IMR-90 (cell line): ENCODE results near the gene EFEMP1. TPM values are rescaled to one million over a fixed set of nuclear protein-coding genes. Genes with fewer than 3 reads are reported as not detected.

Source experiments
- ATAC-seq: fragments of 200-7000 bp; cut with Tn5 transposase; 2 replicates; pipeline ENCODE4 v1.9.1; 2020; ENCODE audit warnings: low read depth, mild to moderate bottlenecking, moderate library complexity
- BruUV-seq: library from RNA; stranded (reverse); fragments of 400-500 nt; replicated peaks from 2 replicates; lab custom pipeline; 2021; lab: Mats Ljungman, UMichigan
- CTCF ChIA-PET: fragments of 300-600 bp; formaldehyde crosslinking; extraction: SDS; loops from one replicate; lab custom pipeline; 2021; ENCODE audit warnings: antibody characterized with exemption; lab: Yijun Ruan, JAX
- POLR2A ChIA-PET: fragments of 300-600 bp; sonication (Branson Sonifier 250); formaldehyde crosslinking; loops from one replicate; lab custom pipeline; 2022; ENCODE audit warnings: antibody characterized with exemption; ENCODE audit not compliant: unreplicated experiment; lab: Charles Lee
- DNase-seq: peaks from one replicate; pipeline ENCODE4 v3.0.0; 2013
- H2AFZ ChIP-seq: replicated peaks from 2 replicates; pipeline ENCODE3; 2013; ENCODE audit warnings: low read length, mild to moderate bottlenecking; ENCODE audit not compliant: poor library complexity
- H2AK5ac ChIP-seq: 2 replicates; pipeline ENCODE4 v1.6.1; 2013; ENCODE audit warnings: low read depth, low read length, inconsistent platforms
- H2AK9ac ChIP-seq: replicated peaks from 2 replicates; pipeline ENCODE3; 2013; ENCODE audit warnings: mild to moderate bottlenecking, low read depth, low read length, moderate library complexity; ENCODE audit not compliant: poor library complexity
- H2BK120ac ChIP-seq: 2 replicates; pipeline ENCODE4 v1.6.1; 2013; ENCODE audit warnings: low read depth, low read length, inconsistent platforms
- H2BK15ac ChIP-seq: 3 replicates; pipeline ENCODE4 v1.6.1; 2013; ENCODE audit warnings: low read depth, low read length, inconsistent platforms
- H2BK20ac ChIP-seq: 2 replicates; pipeline ENCODE4 v1.6.1; 2013; ENCODE audit warnings: low read depth, mild to moderate bottlenecking, inconsistent platforms, low read length, moderate library complexity
- H2BK5ac ChIP-seq: 2 replicates; pipeline ENCODE4 v1.6.1; 2013; ENCODE audit warnings: mild to moderate bottlenecking, low read depth, low read length, inconsistent platforms; ENCODE audit not compliant: poor library complexity, severe bottlenecking
- H3K14ac ChIP-seq: replicated peaks from 2 replicates; pipeline ENCODE4 v1.6.1; 2013; ENCODE audit warnings: low read depth, low read length, inconsistent platforms
- H3K18ac ChIP-seq: 2 replicates; pipeline ENCODE4 v1.6.1; 2013; ENCODE audit warnings: low read depth, low read length, control low read depth
- H3K23ac ChIP-seq: 2 replicates; pipeline ENCODE4 v1.6.1; 2013; ENCODE audit warnings: low read depth, low read length, inconsistent platforms
- H3K27ac ChIP-seq: 2 replicates; pipeline ENCODE4 v1.5.1; 2013; ENCODE audit warnings: mild to moderate bottlenecking, control low read depth, low read length; ENCODE audit not compliant: insufficient read depth
- H3K27me3 ChIP-seq: 2 replicates; pipeline ENCODE4 v1.6.1; 2013; ENCODE audit warnings: low read length; ENCODE audit not compliant: control insufficient read depth, insufficient read depth
- H3K36me3 ChIP-seq: 2 replicates; pipeline ENCODE4 v1.6.1; 2013; ENCODE audit warnings: low read length, mixed read lengths; ENCODE audit not compliant: control insufficient read depth, insufficient read depth
- H3K4ac ChIP-seq: 2 replicates; pipeline ENCODE4 v1.6.1; 2013; ENCODE audit warnings: low read depth, low read length, inconsistent platforms
- H3K4me1 ChIP-seq: 2 replicates; pipeline ENCODE4 v1.6.1; 2013; ENCODE audit warnings: low read length, mixed read lengths; ENCODE audit not compliant: control insufficient read depth, insufficient read depth
- H3K4me2 ChIP-seq: 2 replicates; pipeline ENCODE4 v1.6.1; 2013; ENCODE audit warnings: low read depth, mild to moderate bottlenecking, control low read depth, low read length, moderate library complexity
- H3K4me3 ChIP-seq: 2 replicates; pipeline ENCODE4 v1.5.1; 2013; ENCODE audit warnings: low read depth, mild to moderate bottlenecking, control low read depth, low read length, moderate library complexity; ENCODE audit not compliant: insufficient read depth
- H3K56ac ChIP-seq: 2 replicates; pipeline ENCODE4 v1.6.1; 2013; ENCODE audit warnings: low read length, inconsistent platforms; ENCODE audit not compliant: insufficient read depth; ENCODE audit errors: extremely low read depth
- H3K79me1 ChIP-seq, 2 experiments: 2 replicates each; pipeline ENCODE4 v1.6.1; 2013; ENCODE audit warnings: low read length in 2 of 2, inconsistent platforms in 1 of 2, low read depth in 1 of 2
- H3K9ac ChIP-seq: 2 replicates; pipeline ENCODE4 v1.6.1; 2013; ENCODE audit warnings: low read depth, low read length, control low read depth
- H3K9me1 ChIP-seq: 2 replicates; pipeline ENCODE4 v1.6.1; 2013; ENCODE audit warnings: low read length, inconsistent platforms; ENCODE audit not compliant: insufficient read depth
- H3K9me3 ChIP-seq: 2 replicates; pipeline ENCODE4 v1.6.1; 2013; ENCODE audit warnings: low read length; ENCODE audit not compliant: control insufficient read depth, insufficient read depth
- H4K20me1 ChIP-seq: 2 replicates; pipeline ENCODE4 v1.6.1; 2013; ENCODE audit warnings: low read length, inconsistent platforms; ENCODE audit not compliant: insufficient read depth
- H4K5ac ChIP-seq: 2 replicates; pipeline ENCODE4 v1.6.1; 2013; ENCODE audit warnings: mild to moderate bottlenecking, low read depth, low read length, control low read depth
- H4K8ac ChIP-seq, 2 experiments: 2 replicates each; pipeline ENCODE4 v1.6.1; 2013; ENCODE audit warnings: low read depth in 2 of 2, low read length in 2 of 2, control low read depth in 1 of 2, inconsistent platforms in 1 of 2
- H4K91ac ChIP-seq: 2 replicates; pipeline ENCODE4 v1.6.1; 2013; ENCODE audit warnings: low read depth, low read length, inconsistent platforms; ENCODE audit not compliant: insufficient read depth
- CEBPB ChIP-seq: IDR thresholded peaks from 2 replicates; pipeline ENCODE4 v1.6.1; 2012; ENCODE audit warnings: low read depth, low read length, improper control_type of control experiment
- RFX5 ChIP-seq: IDR thresholded peaks from 2 replicates; pipeline ENCODE4 v1.8.0; 2012; ENCODE audit warnings: low read depth, mild to moderate bottlenecking, low read length, moderate library complexity
- WGBS, 2 experiments: methylation state at CpG; one replicate each; pipeline versions ENCODE4 v1.1.5 to v1.1.7; 2013; ENCODE audit warnings: missing lambda C conversion rate in 2 of 2; ENCODE audit not compliant: insufficient read length in 1 of 2; ENCODE audit errors: extremely low coverage in 2 of 2; 5-methylcytosine and 5-hydroxymethylcytosine counted together
- dilution Hi-C: fragments of 300-500 bp; cut with HindIII; formaldehyde crosslinking; loops from one replicate; pipeline ENCODE4 v1.14.3; 2018; ENCODE audit warnings: low sequenced_read_pairs; ENCODE audit not compliant: unreplicated experiment
- in situ Hi-C: fragments of 300-500 bp; cut with MboI; formaldehyde crosslinking; loops from 3 replicates; pipeline ENCODE4 v1.14.3; 2019; ENCODE audit warnings: low sequenced_read_pairs, inconsistent platforms, mixed read lengths
- intact Hi-C: fragments of 100-400 bp; cut with micrococcal nuclease; formaldehyde crosslinking; loops from 2 replicates; pipeline ENCODE4 v1.10.0; 2022
- polyA plus RNA-seq, 3 experiments: library from polyadenylated mRNA; depleted of rRNA; stranded (reverse); fragments of >200 nt; gene quantifications; 2 replicates each; pipeline ENCODE4 v1.2.3, GENCODE V29; 2012; ENCODE audit warnings: low replicate concordance in 1 of 3
- total RNA-seq: library from RNA; depleted of rRNA; stranded (reverse); fragments of >200 nt; gene quantifications from 2 replicates; pipeline ENCODE4 v1.2.3, GENCODE V29; 2012

EFEMP1 gene
- total and polyA plus RNA-seq, 2 of the 4 experiments (the other 2 are of a cell fraction), result 214 to 219 TPM

DNA sequence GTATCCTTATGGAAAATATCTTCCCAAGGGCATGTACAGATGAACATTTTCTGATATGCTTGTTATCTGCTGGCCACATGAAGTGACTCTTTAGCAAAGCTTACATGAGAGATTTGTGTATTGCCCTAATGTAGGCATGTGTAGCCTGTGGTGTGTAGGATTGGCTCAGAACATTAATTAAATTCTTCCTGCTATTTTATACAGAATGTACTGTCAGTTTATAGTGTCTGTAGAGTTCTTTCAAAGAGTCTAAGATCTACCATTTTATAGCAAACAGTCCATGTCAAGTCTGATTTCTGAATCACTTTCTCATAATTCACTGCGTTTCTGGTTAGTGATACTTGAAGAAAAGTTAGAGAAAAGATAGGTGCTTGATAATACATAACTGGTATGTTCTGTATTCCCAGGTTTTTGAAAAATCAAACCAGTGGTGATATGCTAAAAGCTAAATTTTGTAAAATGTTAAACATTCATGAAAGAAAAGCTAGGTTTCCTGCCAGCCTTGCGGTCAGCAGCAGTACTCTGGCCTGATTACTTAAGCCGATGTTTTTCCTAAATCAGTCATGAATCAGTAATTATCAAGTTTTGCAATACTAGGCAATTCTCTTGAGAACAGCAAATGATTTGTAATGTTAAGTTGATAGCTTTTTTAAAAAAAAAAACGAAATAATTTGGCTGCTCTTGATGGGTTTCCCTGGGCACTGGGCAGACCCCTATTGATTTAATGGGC lies 30.9 kb upstream of the EFEMP1 start:
- H4K8ac ChIP-seq, result no peak overlapping the region; a peak in 1 of 4 replicates
- H3K9me1 ChIP-seq, result no peaks in the 10 kb centered on the region; the same call in 1 of the 2 replicates
- H3K4ac ChIP-seq, result no peak overlapping the region
- no TSS peak for BruUV-seq
- peak overlapping the region; percentile 33; the same call in 1 of the 2 replicates for H2BK20ac ChIP-seq
- no peak overlapping the region for H3K4me3 ChIP-seq
- no peak overlapping the region for H2BK15ac ChIP-seq
- peak overlapping the region; percentile 31 for H2BK5ac ChIP-seq
- no peak overlapping the region; the same call in 1 of the 2 replicates for H4K91ac ChIP-seq
- peak overlapping the region; percentile 46; the same call in 1 of the 2 replicates for H3K9ac ChIP-seq
- peak; percentile 69 for ATAC-seq
- peak; percentile 73 for DNase-seq
- POLR2A ChIA-PET, result interaction anchor here (0.6 kb wide), 1 partner anchor 29 kb away, joined by 4 read pairs; no protein-coding TSS in a partner anchor
- intact Hi-C loops, result no loop called here
- H3K27me3 ChIP-seq, result peaks cover 2% of the 10 kb centered on the region; the same call in 1 of the 2 replicates
- H2AK9ac ChIP-seq, result no peak overlapping the region
- no peaks in the 10 kb centered on the region for H3K9me3 ChIP-seq
- no peak overlapping the region for H2BK120ac ChIP-seq
- H4K20me1 ChIP-seq, result no peaks in the 10 kb centered on the region
- WGBS, 2 experiments, result no CpG with 5 or more reads among the region's 4 CpGs
- dilution Hi-C loops, result no loop called here
- H2AFZ ChIP-seq, result no peak overlapping the region
- in situ Hi-C loops, result no loop called here
- H3K56ac ChIP-seq, result no peak overlapping the region
- peak overlapping the region; percentile 45; the same call in 1 of the 2 replicates for H3K18ac ChIP-seq
- TF ChIP-seq CEBPB (peak; percentile 89), RFX5 (no peak)
- no peak overlapping the region for H3K14ac ChIP-seq
- no peak overlapping the region for H3K23ac ChIP-seq
- no peaks in the 10 kb centered on the region for H3K79me1 ChIP-seq
- CTCF ChIA-PET, result no interaction called here
- no peaks in the 10 kb centered on the region for H3K36me3 ChIP-seq
- H2AK5ac ChIP-seq, result no peak overlapping the region
- H3K4me2 ChIP-seq, result peak overlapping the region; percentile 24; the same call in 1 of the 2 replicates
- peaks cover 4% of the 10 kb centered on the region for H3K4me1 ChIP-seq
- peak overlapping the region; percentile 32; the same call in 1 of the 2 replicates for H3K27ac ChIP-seq
- H4K5ac ChIP-seq, result no peak overlapping the region
